ENCODE measurements around the gene LSM10. TPM values are rescaled to one million over a fixed set of nuclear protein-coding genes. Genes with fewer than 3 reads are reported as not detected.
A peak's percentile ranks its signal among the peaks of the same experiment; 100 is the strongest.

LSM10 gene
- total and polyA plus RNA-seq, 7 donors, result 50.5 to 114 (median 56.6) TPM

DNA sequence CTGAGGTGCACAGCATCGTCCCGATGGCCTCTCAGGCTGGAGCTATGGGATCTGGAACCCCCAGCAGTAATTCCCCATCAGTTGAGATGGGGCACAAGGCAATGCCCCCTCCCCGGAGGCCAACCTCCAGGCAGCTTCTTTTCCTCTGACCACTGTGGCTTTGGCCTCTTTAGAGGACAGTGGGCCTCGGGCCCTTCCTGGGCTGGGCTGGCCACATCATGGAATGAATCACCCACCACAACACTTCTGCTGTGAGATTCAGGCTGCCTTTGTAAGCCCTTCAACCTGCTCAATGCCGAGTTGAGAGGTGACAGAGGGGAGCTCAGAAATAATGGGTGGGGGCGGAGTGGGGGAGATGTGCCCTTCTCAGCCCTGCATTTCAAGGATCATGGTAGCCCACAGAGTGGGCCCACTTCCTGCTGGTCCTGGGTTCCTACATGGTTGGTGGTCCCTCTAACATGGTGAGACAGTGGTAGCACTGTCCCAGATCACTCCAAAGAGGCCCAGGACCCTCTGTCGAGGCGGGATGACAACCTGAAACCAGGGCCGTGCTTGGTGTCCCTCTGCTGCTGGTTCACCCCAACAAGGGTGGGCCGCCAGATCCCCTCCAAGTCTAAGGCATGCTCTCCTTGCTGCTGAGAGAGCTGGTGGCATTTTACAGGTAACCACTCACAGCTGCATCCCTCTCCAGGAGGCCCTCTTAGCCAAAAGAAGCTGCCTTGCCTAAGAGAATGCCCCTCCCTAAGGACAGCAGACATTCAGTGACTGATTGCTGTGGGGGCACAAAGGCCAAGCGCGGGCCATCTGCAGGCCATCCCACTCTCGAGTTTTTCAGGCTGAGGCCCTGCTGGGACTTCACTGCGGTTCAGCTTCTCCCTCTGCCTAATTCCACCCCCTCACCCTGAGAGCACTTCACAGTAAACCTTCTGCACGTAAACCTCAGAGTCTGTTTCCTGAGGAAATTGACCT, 44.5 kb downstream of the LSM10 start:
- intact Hi-C loops (cut with DNase I), result no loop called here
- Histone ChIP-seq H3K27me3 (no peaks in the 10 kb centered on the region), H3K27ac (peak overlapping the region in 2 of 4 donors; percentile 80 to 88), H3K4me1 (peaks cover 0 to 47% (median 39%) of the 10 kb centered on the region in 4 donors), H3K36me3 (peaks cover 17 to 59% (median 49%) of the 10 kb centered on the region in 4 donors), H3K4me3 (no peak overlapping the region), H3K9me3 (no peaks in the 10 kb centered on the region)
- no peak for DNase-seq
- WGBS, 2 donors, result 86 to 90% methylated on average over 15 of the region's 15 CpGs
- TF ChIP-seq EP300 (IDR thresholded peaks at IDR 0.05) (no peak), CTCF (IDR thresholded peaks at IDR 0.05) (no peak), POLR2AphosphoS5 (IDR thresholded peaks at IDR 0.05) (no peak), POLR2A (IDR thresholded peaks at IDR 0.05) (no peak)

GRCh38 chr1:36352125-36352909, 45.4 kb downstream of the LSM10 start:
- intact Hi-C loops (cut with DNase I), result no loop called here
- Histone ChIP-seq H3K9me3 (no peaks in the 10 kb centered on the region), H3K4me1 (peaks cover 0 to 47% (median 39%) of the 10 kb centered on the region in 4 donors), H3K27me3 (no peaks in the 10 kb centered on the region), H3K4me3 (no peak overlapping the region), H3K27ac (peak overlapping the region; percentile 77 to 88 (median 81)), H3K36me3 (peaks cover 21 to 58% (median 48%) of the 10 kb centered on the region in 4 donors)
- WGBS, 2 donors, result 88 to 89% methylated on average over 13 of the region's 13 CpGs
- TF ChIP-seq EP300 (IDR thresholded peaks at IDR 0.05), result no peak
- TF ChIP-seq CTCF (IDR thresholded peaks at IDR 0.05), result no peak
- no peak for TF ChIP-seq POLR2A (IDR thresholded peaks at IDR 0.05)
- TF ChIP-seq POLR2AphosphoS5 (IDR thresholded peaks at IDR 0.05), result no peak
- no peak for DNase-seq

GRCh38 chr1:36351227-36351977, 46.3 kb downstream of the LSM10 start:
- Histone ChIP-seq H3K27ac (peak overlapping the region; percentile 77 to 88 (median 81)), H3K36me3 (peaks cover 30 to 63% (median 50%) of the 10 kb centered on the region in 4 donors), H3K4me3 (no peak overlapping the region), H3K9me3 (no peaks in the 10 kb centered on the region), H3K27me3 (no peaks in the 10 kb centered on the region), H3K4me1 (peaks cover 0 to 47% (median 39%) of the 10 kb centered on the region in 4 donors)
- 74 to 83% methylated on average over 14 of the region's 14 CpGs for WGBS, 2 donors
- TF ChIP-seq CTCF (IDR thresholded peaks at IDR 0.05) (peak in 2 of 4 experiments; percentile 15), POLR2AphosphoS5 (IDR thresholded peaks at IDR 0.05) (no peak), POLR2A (IDR thresholded peaks at IDR 0.05) (no peak), EP300 (IDR thresholded peaks at IDR 0.05) (no peak)
- DNase-seq, result no peak
- intact Hi-C loops (cut with DNase I), result loop anchor here (2.0 kb wide), 1 partner anchor 17 kb away; no protein-coding TSS in a partner anchor

DNA sequence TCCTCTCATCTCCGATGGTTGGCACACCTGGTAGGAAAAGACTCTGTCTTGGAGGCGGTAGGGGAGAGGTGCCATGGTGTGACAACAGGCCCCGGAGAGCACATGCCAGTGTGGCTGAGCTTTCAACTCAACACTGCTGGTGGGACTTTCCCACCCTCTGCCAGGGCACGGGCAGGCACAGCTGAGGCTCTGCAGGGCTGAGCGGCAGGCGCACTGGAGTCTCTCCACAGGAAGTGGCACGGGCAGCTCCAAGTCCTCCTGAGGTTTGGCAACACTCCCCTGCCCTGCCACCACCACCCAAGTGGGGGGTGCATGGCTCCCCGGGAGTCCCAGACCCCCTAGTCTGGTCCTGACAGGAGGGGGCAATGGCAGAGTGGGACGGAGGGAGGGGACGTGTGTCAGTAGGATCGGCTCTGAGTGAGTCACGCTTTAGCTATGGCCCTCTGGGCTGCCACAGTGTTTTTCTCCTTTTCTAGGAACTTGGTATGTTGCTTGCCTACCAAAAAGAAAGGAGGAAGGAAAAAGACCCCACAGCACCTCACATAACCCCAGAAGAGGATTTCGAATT, 47.0 kb downstream of the LSM10 start:
- peaks cover 33 to 62% (median 51%) of the 10 kb centered on the region in 4 donors for H3K36me3 ChIP-seq
- H3K9me3 ChIP-seq, result no peaks in the 10 kb centered on the region
- peaks cover 0 to 47% (median 39%) of the 10 kb centered on the region in 4 donors for H3K4me1 ChIP-seq
- TF ChIP-seq CTCF (IDR thresholded peaks at IDR 0.05) (no peak), POLR2AphosphoS5 (IDR thresholded peaks at IDR 0.05) (no peak), EP300 (IDR thresholded peaks at IDR 0.05) (no peak), POLR2A (IDR thresholded peaks at IDR 0.05) (no peak)
- intact Hi-C loops (cut with DNase I), result loop anchor here (2.0 kb wide), 1 partner anchor 18 kb away; no protein-coding TSS in a partner anchor
- WGBS, 2 donors, result 42 to 78% methylated on average over 13 of the region's 13 CpGs
- peak; percentile 77 for DNase-seq
- H3K27ac ChIP-seq, result peak overlapping the region; percentile 77 to 88 (median 81)
- no peak overlapping the region for H3K4me3 ChIP-seq
- no peaks in the 10 kb centered on the region for H3K27me3 ChIP-seq

Measured in sigmoid colon (tissue), 7 donors.